Body of pancreas (tissue), 4 donors: ENCODE measurements around the gene GMPR2.

ENCODE experiments used
- CTCF ChIP-seq, 7 experiments: fragments of 450-650 bp in 4 of 7; fragments of 200-600 bp in 3 of 7; sonication (generic) in 3 of 7; IDR thresholded peaks; one replicate each; pipeline ENCODE4 v1.5.1; 2016 to 2019; ENCODE audit warnings: antibody characterized with exemption in 7 of 7
- POLR2A ChIP-seq, 3 donors: fragments of 450-650 bp; IDR thresholded peaks; one replicate each; pipeline ENCODE4 v1.6.1; 2016; ENCODE audit warnings: antibody characterized with exemption in 3 of 3, mild to moderate bottlenecking in 2 of 3

DNA sequence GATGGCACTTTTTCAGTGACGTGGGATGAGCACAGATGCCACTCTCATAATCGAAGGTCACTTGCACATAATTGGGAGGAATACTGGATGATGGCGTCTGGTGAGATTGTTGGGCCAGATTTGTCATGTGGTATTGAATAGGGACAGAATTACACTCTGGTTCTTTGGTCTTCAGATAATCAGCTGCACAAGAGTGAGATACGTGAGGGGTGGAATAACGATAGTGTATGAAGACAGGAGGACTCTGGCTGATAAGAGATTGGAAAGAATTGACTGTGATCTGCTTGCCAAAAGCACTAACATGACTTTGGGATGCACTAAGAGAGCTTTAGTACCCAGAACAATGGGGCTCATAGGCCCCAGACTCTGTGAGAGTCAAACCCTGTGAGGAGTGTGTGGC, 45.7 kb downstream of the GMPR2 start:
- no peak for TF ChIP-seq CTCF (IDR thresholded peaks at IDR 0.05)
- no peak for TF ChIP-seq POLR2A (IDR thresholded peaks at IDR 0.05)
